IMR-90 (cell line): ENCODE measurements around the gene NRCAM. TPM values are rescaled to one million over a fixed set of nuclear protein-coding genes. Genes with fewer than 3 reads are reported as not detected.

Experiments
- ATAC-seq: fragments of 200-7000 bp; cut with Tn5 transposase; 2 replicates; pipeline ENCODE4 v1.9.1; 2020; ENCODE audit warnings: low read depth, mild to moderate bottlenecking, moderate library complexity
- BruUV-seq: library from RNA; stranded (reverse); fragments of 400-500 nt; replicated peaks from 2 replicates; lab custom pipeline; 2021; lab: Mats Ljungman, UMichigan
- CTCF ChIA-PET: fragments of 300-600 bp; formaldehyde crosslinking; extraction: SDS; loops from one replicate; lab custom pipeline; 2021; ENCODE audit warnings: antibody characterized with exemption; lab: Yijun Ruan, JAX
- POLR2A ChIA-PET: fragments of 300-600 bp; sonication (Branson Sonifier 250); formaldehyde crosslinking; loops from one replicate; lab custom pipeline; 2022; ENCODE audit warnings: antibody characterized with exemption; ENCODE audit not compliant: unreplicated experiment; lab: Charles Lee
- DNase-seq: peaks from one replicate; pipeline ENCODE4 v3.0.0; 2013
- H2AFZ ChIP-seq: replicated peaks from 2 replicates; pipeline ENCODE3; 2013; ENCODE audit warnings: low read length, mild to moderate bottlenecking; ENCODE audit not compliant: poor library complexity
- H2AK5ac ChIP-seq: 2 replicates; pipeline ENCODE4 v1.6.1; 2013; ENCODE audit warnings: low read depth, low read length, inconsistent platforms
- H2AK9ac ChIP-seq: replicated peaks from 2 replicates; pipeline ENCODE3; 2013; ENCODE audit warnings: mild to moderate bottlenecking, low read depth, low read length, moderate library complexity; ENCODE audit not compliant: poor library complexity
- H2BK120ac ChIP-seq: 2 replicates; pipeline ENCODE4 v1.6.1; 2013; ENCODE audit warnings: low read depth, low read length, inconsistent platforms
- H2BK15ac ChIP-seq: 3 replicates; pipeline ENCODE4 v1.6.1; 2013; ENCODE audit warnings: low read depth, low read length, inconsistent platforms
- H2BK20ac ChIP-seq: 2 replicates; pipeline ENCODE4 v1.6.1; 2013; ENCODE audit warnings: low read depth, mild to moderate bottlenecking, inconsistent platforms, low read length, moderate library complexity
- H2BK5ac ChIP-seq: 2 replicates; pipeline ENCODE4 v1.6.1; 2013; ENCODE audit warnings: mild to moderate bottlenecking, low read depth, low read length, inconsistent platforms; ENCODE audit not compliant: poor library complexity, severe bottlenecking
- H3K14ac ChIP-seq: replicated peaks from 2 replicates; pipeline ENCODE4 v1.6.1; 2013; ENCODE audit warnings: low read depth, low read length, inconsistent platforms
- H3K18ac ChIP-seq: 2 replicates; pipeline ENCODE4 v1.6.1; 2013; ENCODE audit warnings: low read depth, low read length, control low read depth
- H3K23ac ChIP-seq: 2 replicates; pipeline ENCODE4 v1.6.1; 2013; ENCODE audit warnings: low read depth, low read length, inconsistent platforms
- H3K27ac ChIP-seq: 2 replicates; pipeline ENCODE4 v1.5.1; 2013; ENCODE audit warnings: mild to moderate bottlenecking, control low read depth, low read length; ENCODE audit not compliant: insufficient read depth
- H3K27me3 ChIP-seq: 2 replicates; pipeline ENCODE4 v1.6.1; 2013; ENCODE audit warnings: low read length; ENCODE audit not compliant: control insufficient read depth, insufficient read depth
- H3K36me3 ChIP-seq: 2 replicates; pipeline ENCODE4 v1.6.1; 2013; ENCODE audit warnings: low read length, mixed read lengths; ENCODE audit not compliant: control insufficient read depth, insufficient read depth
- H3K4ac ChIP-seq: 2 replicates; pipeline ENCODE4 v1.6.1; 2013; ENCODE audit warnings: low read depth, low read length, inconsistent platforms
- H3K4me1 ChIP-seq: 2 replicates; pipeline ENCODE4 v1.6.1; 2013; ENCODE audit warnings: low read length, mixed read lengths; ENCODE audit not compliant: control insufficient read depth, insufficient read depth
- H3K4me2 ChIP-seq: 2 replicates; pipeline ENCODE4 v1.6.1; 2013; ENCODE audit warnings: low read depth, mild to moderate bottlenecking, control low read depth, low read length, moderate library complexity
- H3K4me3 ChIP-seq: 2 replicates; pipeline ENCODE4 v1.5.1; 2013; ENCODE audit warnings: low read depth, mild to moderate bottlenecking, control low read depth, low read length, moderate library complexity; ENCODE audit not compliant: insufficient read depth
- H3K56ac ChIP-seq: 2 replicates; pipeline ENCODE4 v1.6.1; 2013; ENCODE audit warnings: low read length, inconsistent platforms; ENCODE audit not compliant: insufficient read depth; ENCODE audit errors: extremely low read depth
- H3K79me1 ChIP-seq, 2 experiments: 2 replicates each; pipeline ENCODE4 v1.6.1; 2013; ENCODE audit warnings: low read length in 2 of 2, inconsistent platforms in 1 of 2, low read depth in 1 of 2
- H3K9ac ChIP-seq: 2 replicates; pipeline ENCODE4 v1.6.1; 2013; ENCODE audit warnings: low read depth, low read length, control low read depth
- H3K9me1 ChIP-seq: 2 replicates; pipeline ENCODE4 v1.6.1; 2013; ENCODE audit warnings: low read length, inconsistent platforms; ENCODE audit not compliant: insufficient read depth
- H3K9me3 ChIP-seq: 2 replicates; pipeline ENCODE4 v1.6.1; 2013; ENCODE audit warnings: low read length; ENCODE audit not compliant: control insufficient read depth, insufficient read depth
- H4K20me1 ChIP-seq: 2 replicates; pipeline ENCODE4 v1.6.1; 2013; ENCODE audit warnings: low read length, inconsistent platforms; ENCODE audit not compliant: insufficient read depth
- H4K5ac ChIP-seq: 2 replicates; pipeline ENCODE4 v1.6.1; 2013; ENCODE audit warnings: mild to moderate bottlenecking, low read depth, low read length, control low read depth
- H4K8ac ChIP-seq, 2 experiments: 2 replicates each; pipeline ENCODE4 v1.6.1; 2013; ENCODE audit warnings: low read depth in 2 of 2, low read length in 2 of 2, control low read depth in 1 of 2, inconsistent platforms in 1 of 2
- H4K91ac ChIP-seq: 2 replicates; pipeline ENCODE4 v1.6.1; 2013; ENCODE audit warnings: low read depth, low read length, inconsistent platforms; ENCODE audit not compliant: insufficient read depth
- BHLHE40 ChIP-seq: fragments of 150-350 bp; IDR thresholded peaks from 2 replicates; pipeline ENCODE4 v1.6.1; 2016; ENCODE audit warnings: mild to moderate bottlenecking, low read depth, low read length
- CEBPB ChIP-seq: IDR thresholded peaks from 2 replicates; pipeline ENCODE4 v1.6.1; 2012; ENCODE audit warnings: low read depth, low read length, improper control_type of control experiment
- CHD1 ChIP-seq: IDR thresholded peaks from 2 replicates; pipeline ENCODE4 v1.6.1; 2012; ENCODE audit warnings: low read depth, low read length, improper control_type of control experiment
- ELK1 ChIP-seq: fragments of 150-350 bp; IDR thresholded peaks from 2 replicates; pipeline ENCODE4 v1.6.1; 2016; ENCODE audit warnings: low read depth, mild to moderate bottlenecking, low read length, moderate library complexity, borderline replicate concordance
- FOS ChIP-seq: fragments of 150-350 bp; IDR thresholded peaks from 2 replicates; pipeline ENCODE4 v1.6.1; 2016; ENCODE audit warnings: low read depth, low read length
- MAZ ChIP-seq: IDR thresholded peaks from 2 replicates; pipeline ENCODE4 v1.6.1; 2012; ENCODE audit warnings: low read depth, mild to moderate bottlenecking, low read length, improper control_type of control experiment, moderate library complexity, borderline replicate concordance
- NFE2L2 ChIP-seq: fragments of 150-350 bp; IDR thresholded peaks from 2 replicates; pipeline ENCODE4 v1.6.1; 2016; ENCODE audit warnings: low read depth, mild to moderate bottlenecking, low read length
- POLR2A ChIP-seq: IDR thresholded peaks from 2 replicates; pipeline ENCODE4 v1.6.1; 2012; ENCODE audit warnings: mild to moderate bottlenecking, low read depth, low read length
- RAD21 ChIP-seq: IDR thresholded peaks from 2 replicates; pipeline ENCODE4 v1.6.1; 2012; ENCODE audit warnings: low read length, improper control_type of control experiment
- RFX5 ChIP-seq: IDR thresholded peaks from 2 replicates; pipeline ENCODE4 v1.8.0; 2012; ENCODE audit warnings: low read depth, mild to moderate bottlenecking, low read length, moderate library complexity
- SMC3 ChIP-seq: fragments of 150-350 bp; IDR thresholded peaks from 2 replicates; pipeline ENCODE4 v1.6.1; 2016; ENCODE audit warnings: low read depth, mild to moderate bottlenecking, antibody characterized with exemption, low read length, moderate library complexity
- WGBS, 2 experiments: methylation state at CpG; one replicate each; pipeline versions ENCODE4 v1.1.5 to v1.1.7; 2013; ENCODE audit warnings: missing lambda C conversion rate in 2 of 2; ENCODE audit not compliant: insufficient read length in 1 of 2; ENCODE audit errors: extremely low coverage in 2 of 2; 5-methylcytosine and 5-hydroxymethylcytosine counted together
- dilution Hi-C: fragments of 300-500 bp; cut with HindIII; formaldehyde crosslinking; loops from one replicate; pipeline ENCODE4 v1.14.3; 2018; ENCODE audit warnings: low sequenced_read_pairs; ENCODE audit not compliant: unreplicated experiment
- in situ Hi-C: fragments of 300-500 bp; cut with MboI; formaldehyde crosslinking; loops from 3 replicates; pipeline ENCODE4 v1.14.3; 2019; ENCODE audit warnings: low sequenced_read_pairs, inconsistent platforms, mixed read lengths
- intact Hi-C: fragments of 100-400 bp; cut with micrococcal nuclease; formaldehyde crosslinking; loops from 2 replicates; pipeline ENCODE4 v1.10.0; 2022
- polyA plus RNA-seq, 3 experiments: library from polyadenylated mRNA; depleted of rRNA; stranded (reverse); fragments of >200 nt; gene quantifications; 2 replicates each; pipeline ENCODE4 v1.2.3, GENCODE V29; 2012; ENCODE audit warnings: low replicate concordance in 1 of 3
- total RNA-seq: library from RNA; depleted of rRNA; stranded (reverse); fragments of >200 nt; gene quantifications from 2 replicates; pipeline ENCODE4 v1.2.3, GENCODE V29; 2012

Gene NRCAM
- total and polyA plus RNA-seq, 2 of the 4 experiments (the other 2 are of a cell fraction) = 0.46 to 1.1 TPM

- TF ChIP-seq BHLHE40 = no peak
Measured at GRCh38 chr7:108404509-108405420, 51.5 kb downstream of the NRCAM start (continued).

GRCh38 chr7:108403597-108404217, 52.5 kb downstream of the NRCAM start:
- Histone ChIP-seq H2BK120ac (no peak overlapping the region), H3K79me1 (no peaks in the 10 kb centered on the region), H4K91ac (no peak overlapping the region), H3K23ac (no peak overlapping the region), H4K8ac (no peak overlapping the region), H3K14ac (no peak overlapping the region), H3K4me3 (no peak overlapping the region), H3K27me3 (peaks cover 18% of the 10 kb centered on the region), H3K4me1 (no peaks in the 10 kb centered on the region), H3K36me3 (no peaks in the 10 kb centered on the region), H3K9ac (no peak overlapping the region), H3K18ac (no peak overlapping the region), H3K56ac (no peak overlapping the region), H2BK5ac (no peak overlapping the region), H3K9me1 (no peaks in the 10 kb centered on the region), H4K20me1 (no peaks in the 10 kb centered on the region), H2BK15ac (no peak overlapping the region), H3K4me2 (no peak overlapping the region), H2AK5ac (no peak overlapping the region), H3K4ac (no peak overlapping the region), H2BK20ac (no peak overlapping the region), H3K27ac (no peak overlapping the region), H2AFZ (no peak overlapping the region), H4K5ac (no peak overlapping the region), H2AK9ac (no peak overlapping the region), H3K9me3 (no peaks in the 10 kb centered on the region)
- DNase-seq (no peak), ATAC-seq (no peak)
- ChIA-PET CTCF (interaction anchor here (0.6 kb wide), 1 partner anchor 50 kb away, joined by 3 read pairs; no protein-coding TSS in a partner anchor), POLR2A (no interaction called here)
- dilution Hi-C loops = no loop called here
- in situ Hi-C loops = no loop called here
- intact Hi-C loops = no loop called here
- no peak for TF ChIP-seq ELK1
- TF ChIP-seq FOS = no peak
- TF ChIP-seq POLR2A = no peak
- no peak for TF ChIP-seq CEBPB
- TF ChIP-seq SMC3 = no peak
- no peak for TF ChIP-seq RAD21
- no peak for TF ChIP-seq CHD1
- TF ChIP-seq RFX5 = no peak
- TF ChIP-seq NFE2L2 = no peak
- TF ChIP-seq MAZ = no peak
- WGBS, 2 experiments = 84% methylated on average over 3 of the region's 9 CpGs; no CpG with 5 or more reads in 1 of the 2 experiments
- BruUV-seq = no TSS peak
